PC-3 (cell line): ENCODE data around the gene CYP2A6.
A peak's percentile ranks its signal among the peaks of the same experiment; 100 is the strongest.
"Not testable (repeated sequence)": the region's sequence is repeated elsewhere in the genome, so short reads cannot be mapped to it uniquely, and the experiment has no call there.

Experiments used
- CTCF ChIP-seq: fragments of 300-600 bp; sonication (generic); conservative IDR thresholded peaks from 2 replicates; pipeline ENCODE4 v1.5.1; 2017; ENCODE audit warnings: antibody characterized with exemption, low read depth, mild to moderate bottlenecking, low read length
- EZH2 ChIP-seq: fragments of 300-600 bp; sonication (generic); IDR thresholded peaks from one replicate; pipeline ENCODE4 v1.6.1; 2017; ENCODE audit warnings: antibody characterized with exemption, mild to moderate bottlenecking, low read length; ENCODE audit not compliant: unreplicated experiment

GRCh38 chr19:40819479-40820234 is 30.6 kb downstream of the CYP2A6 start:
- TF ChIP-seq CTCF: peak; percentile 44; the same call in 1 of the 2 replicates
- not testable (repeated sequence) for TF ChIP-seq EZH2
